Keratinocyte (primary cell): ENCODE results near the gene SIGLEC14.

ENCODE experiments used
- EZH2 ChIP-seq: IDR thresholded peaks from one replicate; pipeline ENCODE4 v1.6.1; 2012; ENCODE audit warnings: inconsistent platforms, mild to moderate bottlenecking, low read length, moderate library complexity
- TF ChIP-seq, protein P1 (sequence below), 3 experiments: IDR thresholded peaks in 1 of 3; conservative IDR thresholded peaks in 1 of 3; optimal IDR thresholded peaks in 1 of 3; 2 replicates in 2 of 3; 3 replicates in 1 of 3; pipeline versions ENCODE3 to v1.5.1; 2011; ENCODE audit warnings: low read length in 3 of 3, mild to moderate bottlenecking in 3 of 3, moderate library complexity in 2 of 3, control low read depth in 1 of 3, inconsistent platforms in 1 of 3; ENCODE audit not compliant: insufficient read depth in 2 of 3; ENCODE audit errors: extremely low read depth in 1 of 3

- TF ChIP-seq, protein P1, sequence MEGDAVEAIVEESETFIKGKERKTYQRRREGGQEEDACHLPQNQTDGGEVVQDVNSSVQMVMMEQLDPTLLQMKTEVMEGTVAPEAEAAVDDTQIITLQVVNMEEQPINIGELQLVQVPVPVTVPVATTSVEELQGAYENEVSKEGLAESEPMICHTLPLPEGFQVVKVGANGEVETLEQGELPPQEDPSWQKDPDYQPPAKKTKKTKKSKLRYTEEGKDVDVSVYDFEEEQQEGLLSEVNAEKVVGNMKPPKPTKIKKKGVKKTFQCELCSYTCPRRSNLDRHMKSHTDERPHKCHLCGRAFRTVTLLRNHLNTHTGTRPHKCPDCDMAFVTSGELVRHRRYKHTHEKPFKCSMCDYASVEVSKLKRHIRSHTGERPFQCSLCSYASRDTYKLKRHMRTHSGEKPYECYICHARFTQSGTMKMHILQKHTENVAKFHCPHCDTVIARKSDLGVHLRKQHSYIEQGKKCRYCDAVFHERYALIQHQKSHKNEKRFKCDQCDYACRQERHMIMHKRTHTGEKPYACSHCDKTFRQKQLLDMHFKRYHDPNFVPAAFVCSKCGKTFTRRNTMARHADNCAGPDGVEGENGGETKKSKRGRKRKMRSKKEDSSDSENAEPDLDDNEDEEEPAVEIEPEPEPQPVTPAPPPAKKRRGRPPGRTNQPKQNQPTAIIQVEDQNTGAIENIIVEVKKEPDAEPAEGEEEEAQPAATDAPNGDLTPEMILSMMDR (optimal IDR thresholded peaks at IDR 0.05 in 1 of 3, IDR thresholded peaks at IDR 0.05 in 1 of 3, conservative IDR thresholded peaks at IDR 0.05 in 1 of 3; ENCODE audit: extremely low read depth in 1 of 3, insufficient read depth in 2 of 3, low read length in 3 of 3) = no peak
- no peak for TF ChIP-seq EZH2
These were observed 693 bp upstream of the SIGLEC14 start for GRCh38 chr19:51647318-51647717.
